Forelimb muscle (tissue), 1 donor: ENCODE results near the gene HSD17B1. TPM values are rescaled to one million over a fixed set of nuclear protein-coding genes. Genes with fewer than 3 reads are reported as not detected.

ENCODE experiments used
- DNase-seq: peaks from one replicate; pipeline ENCODE4 v3.0.0-alpha.2; 2013; ENCODE audit warnings: low read depth
- polyA plus RNA-seq: library from polyadenylated mRNA; unstranded; fragments of 120-200 nt; gene quantifications from one replicate; pipeline ENCODE4 v1.2.1, GENCODE V29; 2013; ENCODE audit not compliant: insufficient read length

HSD17B1 gene
- polyA plus RNA-seq, 1 donor, result 2.9 TPM

DNA sequence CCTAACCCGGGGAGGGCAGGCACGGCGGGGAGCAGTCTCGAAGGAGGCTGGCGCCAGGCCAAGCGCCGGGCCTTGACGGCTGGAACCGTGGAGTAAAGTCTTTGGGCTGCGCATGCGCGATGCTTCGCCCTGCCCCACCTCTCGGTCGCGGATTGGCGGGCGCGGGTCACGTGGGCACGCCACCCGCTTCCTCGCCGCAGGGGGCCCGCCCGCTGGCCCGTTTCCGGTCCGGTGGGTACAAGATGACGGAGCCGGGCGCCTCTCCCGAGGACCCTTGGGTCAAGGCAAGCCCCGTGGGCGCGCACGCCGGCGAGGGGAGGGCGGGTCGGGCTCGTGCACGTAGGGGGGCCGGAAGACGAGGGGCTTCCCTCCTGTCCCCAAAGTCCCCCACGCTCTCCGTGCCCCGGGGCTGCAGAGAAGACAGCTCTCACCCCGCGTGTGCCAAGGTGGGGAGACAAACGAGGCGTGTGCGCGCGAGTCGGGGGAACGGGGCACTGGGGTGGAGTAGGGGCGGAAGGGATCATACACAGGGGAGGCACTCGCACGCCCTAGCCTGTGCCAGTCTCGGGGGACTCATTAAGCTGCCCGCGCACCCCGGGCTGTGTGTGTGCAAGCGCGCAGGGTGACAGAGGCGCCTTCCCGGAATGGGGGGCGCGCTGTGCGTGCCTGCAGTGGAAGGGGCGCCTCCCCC lies 14.3 kb downstream of the HSD17B1 start, which contains the start of gene MLX:
Gene MLX, plus strand, starts transcription at position 218 of the 691 bp plus-strand sequence. Its CDS starts 25 bp downstream, at position 243.
- peak; percentile 71 for DNase-seq

GRCh38 chr17:42568341-42569111 lies 15.8 kb downstream of the HSD17B1 start:
- DNase-seq, result no peak

DNA sequence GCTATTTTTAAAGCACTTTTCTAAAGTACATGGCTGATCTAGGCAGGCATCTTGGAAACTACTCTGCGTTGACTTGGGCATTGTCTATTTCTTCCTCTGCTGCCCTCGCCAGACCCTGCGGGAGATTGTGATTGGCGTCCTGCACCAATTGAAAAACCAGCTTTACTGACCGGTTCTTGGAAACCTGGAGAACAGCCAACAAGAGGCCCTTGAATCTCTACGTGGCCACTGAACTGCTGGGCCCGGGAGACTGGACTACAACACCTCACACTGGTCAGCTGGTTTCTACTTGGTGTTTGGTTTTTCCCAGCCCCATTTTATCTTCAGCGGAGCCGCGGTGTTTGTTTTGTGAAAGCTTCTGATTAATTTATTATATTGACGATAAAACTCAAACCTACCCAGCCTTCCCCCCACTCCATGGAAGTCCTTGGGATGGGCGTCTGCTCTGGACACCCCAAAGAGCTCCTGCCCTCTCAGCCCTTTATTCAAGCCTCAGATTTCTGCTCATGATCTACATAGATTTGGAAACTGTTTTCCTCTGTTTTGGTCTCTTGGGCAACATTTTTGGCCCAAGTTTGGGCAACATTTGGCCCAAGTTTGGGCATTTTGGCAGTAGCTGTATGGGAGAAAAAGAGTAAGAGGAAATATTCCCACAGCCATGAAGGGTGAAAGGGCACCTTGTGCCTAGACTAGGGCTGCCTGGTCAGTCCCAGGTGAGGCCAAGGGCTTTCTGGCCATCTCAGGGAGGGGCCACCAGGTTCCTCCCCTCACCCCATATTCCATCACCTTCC lies 18.9 kb downstream of the HSD17B1 start:
- no peak for DNase-seq

DNA sequence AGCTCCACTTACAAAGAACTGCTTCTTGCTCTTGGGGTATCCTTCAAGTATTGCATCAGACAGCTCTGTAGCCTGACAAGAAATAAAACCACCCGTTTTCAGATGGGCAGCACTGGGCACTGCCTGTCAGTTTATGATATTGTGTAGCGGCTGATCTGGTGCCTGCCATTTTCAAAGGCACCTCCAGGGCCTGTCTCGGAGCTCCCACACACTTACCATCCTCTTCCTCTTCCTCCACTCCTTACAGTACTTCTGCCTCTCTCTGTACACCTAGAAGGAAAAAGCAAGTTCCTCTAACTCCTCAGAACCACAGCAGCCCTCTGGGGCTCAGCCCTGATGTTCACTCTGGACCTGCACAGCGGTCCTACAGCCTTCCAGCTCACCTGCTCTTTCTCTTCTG lies 20.4 kb downstream of the HSD17B1 start:
- no peak for DNase-seq

- DNase-seq, result no peak
Observed at GRCh38 chr17:42574463-42574862, 21.7 kb downstream of the HSD17B1 start.

- DNase-seq, result no peak
Observed at GRCh38 chr17:42577140-42577531, 24.4 kb downstream of the HSD17B1 start.

GRCh38 chr17:42577532-42578281 lies 25.0 kb downstream of the HSD17B1 start, which contains the start of gene PSMC3IP:
TSS of gene PSMC3IP (minus strand) at chr17:42577729. CDS start at chr17:42577686, 43 bp downstream.
- peak; percentile 79 for DNase-seq

DNA sequence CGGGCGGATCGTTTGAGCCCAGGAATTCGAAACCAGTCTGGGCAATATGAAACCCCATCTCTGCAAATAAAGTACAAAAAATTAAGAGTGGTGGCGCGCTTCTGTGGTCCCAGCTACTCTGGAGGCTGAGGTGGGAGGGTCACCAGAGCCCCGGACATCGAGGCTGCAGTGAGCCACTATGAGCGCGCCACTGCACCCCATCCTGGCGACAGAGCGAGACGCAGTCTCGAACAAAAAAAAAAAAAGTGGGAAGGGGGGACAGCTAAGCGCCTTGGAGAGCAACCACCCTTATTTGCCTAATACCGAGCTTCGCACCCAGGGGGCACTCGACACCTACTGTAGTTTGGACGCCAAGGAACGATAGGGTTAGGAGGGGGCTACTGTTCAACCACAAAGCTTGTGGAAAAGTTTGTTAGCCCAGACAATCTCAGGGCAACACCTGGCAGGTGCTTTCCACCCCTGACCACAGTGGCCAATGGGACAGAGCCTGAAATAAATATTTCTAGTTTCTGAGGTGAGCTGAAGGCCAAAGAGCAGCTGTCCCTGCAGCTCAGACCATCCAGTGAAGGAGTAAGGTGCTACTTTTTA lies 25.7 kb downstream of the HSD17B1 start:
- DNase-seq, result no peak

DNA sequence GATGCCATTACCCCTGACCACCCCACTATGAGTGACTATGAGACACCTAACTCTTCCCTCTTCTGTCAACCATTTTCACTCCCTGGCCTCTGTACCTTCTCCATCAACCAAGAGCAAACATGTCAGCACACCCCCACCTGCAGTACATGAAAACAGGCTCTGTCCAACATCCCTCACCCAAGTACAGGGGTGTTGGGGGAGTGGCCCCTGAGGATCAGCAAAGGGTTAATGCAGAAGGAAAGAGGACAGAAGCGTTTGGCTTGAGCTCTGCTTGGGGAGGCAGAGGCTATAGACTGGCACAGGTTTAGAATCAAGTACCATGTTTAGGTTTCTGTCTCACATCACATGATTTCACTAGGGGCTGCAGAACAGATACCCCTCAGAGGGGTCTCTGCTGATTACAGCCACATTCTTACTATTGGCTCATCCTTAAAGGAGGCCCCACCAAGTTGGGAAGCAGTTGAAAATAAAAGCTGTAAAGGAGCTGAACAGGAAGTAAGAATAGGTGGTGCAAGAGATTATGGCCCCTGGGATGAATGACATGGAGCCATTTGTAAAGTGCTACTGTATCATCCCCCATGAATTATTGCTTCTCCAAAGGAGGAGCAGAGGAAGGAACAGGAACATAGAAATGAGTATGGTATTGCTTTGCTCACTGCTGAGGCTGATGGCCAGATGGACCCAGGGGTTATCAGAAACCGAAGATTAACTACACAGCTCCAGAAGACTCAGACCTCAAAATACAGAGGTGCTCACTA lies 27.2 kb downstream of the HSD17B1 start:
- no peak for DNase-seq

DNA sequence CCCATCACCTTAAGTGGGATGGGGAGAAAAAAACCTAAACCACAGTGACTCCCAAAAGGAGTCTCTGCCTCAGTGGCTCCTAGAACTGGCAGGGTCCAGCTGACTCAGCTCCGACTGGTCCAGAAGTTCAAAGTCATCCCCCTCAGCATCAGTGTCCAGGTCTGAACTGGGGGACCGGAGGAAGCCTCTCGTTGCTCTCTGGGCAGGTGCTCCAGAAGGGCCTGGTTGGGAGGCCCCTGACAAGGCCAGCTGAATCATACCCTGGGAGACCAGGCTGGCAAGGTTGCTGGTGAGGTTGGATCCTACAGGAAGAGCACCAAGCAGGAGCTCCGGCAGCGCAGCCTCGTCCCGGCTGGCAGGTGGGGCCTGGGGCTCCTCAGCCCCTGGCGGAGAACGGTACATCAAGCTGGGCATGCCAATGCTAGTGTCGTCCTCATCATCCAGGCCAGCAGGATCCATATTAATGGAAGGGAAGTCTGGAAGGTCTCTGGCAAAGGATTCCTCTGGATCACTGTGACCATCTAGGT lies 29.1 kb downstream of the HSD17B1 start:
- no peak for DNase-seq

- no peak for DNase-seq
Observed at GRCh38 chr17:42584880-42585279, 32.2 kb downstream of the HSD17B1 start.

DNA sequence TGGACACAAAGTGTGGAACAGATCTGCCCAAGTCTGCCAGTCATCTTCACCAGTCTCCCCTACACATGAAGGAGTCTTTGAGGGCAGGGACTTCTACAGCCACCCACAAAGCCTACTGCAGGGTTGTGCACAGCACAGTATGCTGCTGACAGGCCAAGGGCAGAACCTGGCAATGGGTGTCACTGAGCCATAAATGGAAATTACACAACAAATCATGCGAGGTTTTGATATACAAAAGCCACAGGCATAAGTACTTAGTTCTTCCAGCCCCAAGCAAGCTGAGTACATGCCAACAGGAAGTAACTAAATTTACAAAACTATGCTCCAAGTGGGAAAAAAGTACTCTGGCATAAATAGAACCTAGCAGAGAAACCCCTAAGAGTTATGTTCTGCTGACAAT lies 32.6 kb downstream of the HSD17B1 start:
- DNase-seq, result no peak

DNA sequence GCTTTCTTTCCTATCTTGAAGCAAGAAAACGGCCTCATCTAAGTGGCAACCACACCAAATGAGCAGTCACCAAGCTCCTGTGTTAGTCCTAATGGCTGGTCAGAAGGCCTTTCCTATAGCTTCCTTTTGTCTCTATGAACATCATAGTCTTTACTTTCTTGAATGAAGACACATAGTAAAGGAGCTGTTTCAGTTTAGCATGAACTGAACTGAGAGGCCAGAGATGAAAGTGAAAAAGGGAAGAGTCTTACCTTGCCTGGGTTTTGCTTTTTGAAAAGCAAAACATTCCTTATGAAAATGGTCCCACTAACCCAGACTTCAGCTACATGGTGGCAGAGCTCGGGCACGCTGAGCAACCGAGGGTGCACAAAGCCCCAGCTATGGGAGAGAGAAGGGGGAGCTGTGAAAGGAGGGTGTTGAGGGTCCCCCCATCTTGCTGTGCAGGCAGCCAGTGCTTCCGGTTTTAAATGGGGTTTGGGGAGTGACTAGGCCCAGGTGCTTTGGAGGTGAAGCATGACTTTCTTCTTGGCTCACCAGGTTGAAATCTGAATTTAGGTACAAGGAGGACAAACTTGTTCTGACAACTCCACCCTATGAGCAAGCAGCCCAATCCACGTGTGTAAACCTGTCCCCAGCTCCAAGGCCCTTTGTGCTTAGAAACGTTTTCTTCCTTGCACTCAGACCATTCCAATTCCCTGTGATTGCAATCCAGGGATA lies 33.9 kb downstream of the HSD17B1 start:
- DNase-seq, result no peak

DNA sequence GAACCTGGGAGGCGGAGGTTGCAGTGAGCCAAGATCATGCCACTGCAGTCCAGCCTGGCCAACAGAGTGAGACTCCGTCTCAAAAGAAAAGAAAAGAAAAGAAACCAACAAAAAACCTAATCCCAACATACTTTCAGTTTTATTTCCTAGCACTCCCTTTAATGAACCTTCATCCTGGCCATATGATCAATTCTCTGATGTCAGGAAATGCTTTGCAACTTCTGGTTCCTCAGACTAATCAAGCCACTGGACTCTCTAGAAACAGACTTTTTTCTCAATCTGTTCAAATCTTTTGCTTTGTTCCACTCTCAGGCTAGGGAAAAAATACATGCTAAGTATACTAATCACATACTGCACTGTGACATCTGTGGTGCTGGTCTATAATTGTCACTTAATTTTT lies 38.2 kb downstream of the HSD17B1 start:
- no peak for DNase-seq

DNA sequence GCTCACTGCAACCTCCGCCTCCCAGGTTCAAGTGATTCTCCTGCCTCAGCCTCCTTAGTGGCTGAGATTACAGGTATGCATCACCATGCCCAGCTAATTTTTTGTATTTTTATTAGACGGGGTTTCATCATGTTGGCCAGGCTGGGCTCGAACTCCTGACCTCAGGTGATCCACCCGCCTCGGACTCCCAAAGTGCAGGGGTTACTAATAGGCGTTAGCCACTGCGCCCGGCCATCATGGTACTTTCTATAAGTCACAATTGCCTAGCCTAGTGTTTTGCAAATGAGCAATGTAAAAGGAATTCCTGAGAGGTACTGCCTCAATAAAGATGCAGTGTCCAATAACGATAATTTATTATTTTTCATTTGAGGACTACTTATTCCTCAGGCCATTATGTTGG lies 38.7 kb downstream of the HSD17B1 start:
- no peak for DNase-seq

DNA sequence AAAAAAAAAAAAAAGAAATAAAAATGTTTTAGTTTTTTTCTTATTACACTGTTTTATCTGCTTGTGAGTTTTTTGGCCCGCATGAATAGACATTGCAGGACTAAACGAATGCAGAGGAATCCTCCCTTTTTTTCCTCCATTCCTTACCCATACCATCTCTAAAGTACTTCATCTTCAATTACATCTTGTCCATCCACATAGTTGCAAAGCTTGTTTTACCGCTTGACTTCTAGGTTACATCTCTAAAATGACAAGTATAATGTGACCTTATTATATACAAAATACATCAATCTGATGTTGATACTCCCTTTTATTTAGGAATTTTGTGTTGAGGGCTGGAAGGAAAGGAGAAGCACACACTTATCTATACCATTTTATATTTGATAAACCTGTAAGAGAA lies 43.7 kb downstream of the HSD17B1 start:
- no peak for DNase-seq

- DNase-seq, result no peak
Observed at GRCh38 chr17:42598905-42599304, 46.2 kb downstream of the HSD17B1 start.

DNA sequence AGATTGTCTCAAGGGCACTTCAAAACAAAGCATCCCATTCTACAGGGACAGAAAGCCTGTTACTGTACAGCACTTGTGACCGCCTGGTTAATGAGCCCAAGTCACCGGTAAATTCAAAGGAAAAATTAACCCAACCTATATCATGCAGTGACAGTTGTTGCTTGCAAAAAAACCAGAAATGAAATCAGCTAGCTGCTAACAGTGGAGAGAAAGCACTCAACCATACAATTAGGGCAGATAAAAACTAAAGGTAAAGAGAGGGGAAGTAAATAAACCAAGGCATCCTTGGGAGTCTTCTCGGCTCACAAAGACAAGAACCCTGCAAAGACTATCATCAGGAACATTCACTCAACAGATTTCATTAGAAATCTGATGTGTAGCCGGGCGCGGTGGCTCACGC lies 50.6 kb downstream of the HSD17B1 start:
- DNase-seq, result no peak
